Stimulated activated naive CD4-positive, alpha-beta T cell treated with Interleukin-2 at 50 U/mL for 16 hours (primary cell): Measurements from ENCODE around the gene ANK3.

ENCODE experiments used
- DNase-seq: peaks from one replicate; lab custom pipeline; 2025; lab: John Stamatoyannopoulos, UW

Gene ANK3

GRCh38 chr10:60175441-60175971, 214.2 kb downstream of the ANK3 start:
- no peak for DNase-seq

- DNase-seq, result no peak
Observed at GRCh38 chr10:60172363-60172990, 217.2 kb downstream of the ANK3 start.

- DNase-seq, result no peak
Observed at GRCh38 chr10:60171436-60172013, 218.2 kb downstream of the ANK3 start.

GRCh38 chr10:60170250-60170649, 219.4 kb downstream of the ANK3 start:
- DNase-seq, result no peak

- no peak for DNase-seq
Observed at GRCh38 chr10:60169111-60169510, 220.6 kb downstream of the ANK3 start.

- DNase-seq, result no peak
Observed at GRCh38 chr10:60167050-60167449, 222.6 kb downstream of the ANK3 start.

GRCh38 chr10:60163786-60164185, 225.9 kb downstream of the ANK3 start:
- no peak for DNase-seq

GRCh38 chr10:60162631-60163030, 227.0 kb downstream of the ANK3 start:
- DNase-seq, result no peak

- DNase-seq, result no peak
Observed at GRCh38 chr10:60155943-60156683, 233.6 kb downstream of the ANK3 start.

GRCh38 chr10:60155099-60155877, 234.4 kb downstream of the ANK3 start:
- no peak for DNase-seq

GRCh38 chr10:60149003-60149402, 240.7 kb downstream of the ANK3 start:
- DNase-seq, result no peak

GRCh38 chr10:60148266-60148840, 241.3 kb downstream of the ANK3 start:
- DNase-seq, result no peak

GRCh38 chr10:60147576-60148265, 242.0 kb downstream of the ANK3 start:
- no peak for DNase-seq

GRCh38 chr10:60147025-60147424, 242.7 kb downstream of the ANK3 start:
- DNase-seq, result no peak

- DNase-seq, result no peak
Observed at GRCh38 chr10:60144099-60144498, 245.6 kb downstream of the ANK3 start.

- DNase-seq, result no peak
Observed at GRCh38 chr10:60142736-60143135, 246.9 kb downstream of the ANK3 start.

- no peak for DNase-seq
Observed at GRCh38 chr10:60141896-60142559, 247.6 kb downstream of the ANK3 start.

- no peak for DNase-seq
Observed at GRCh38 chr10:60140651-60141632, 248.7 kb downstream of the ANK3 start.

- no peak for DNase-seq
Observed at GRCh38 chr10:60139798-60140566, 249.7 kb downstream of the ANK3 start.
